MCF 10A (cell line): ENCODE measurements around the gene LEMD1. TPM values are rescaled to one million over a fixed set of nuclear protein-coding genes. Genes with fewer than 3 reads are reported as not detected.
A peak's percentile ranks its signal among the peaks of the same experiment; 100 is the strongest.
"Not testable (repeated sequence)": the region's sequence is repeated elsewhere in the genome, so short reads cannot be mapped to it uniquely, and the experiment has no call there.

Source experiments
- BruUV-seq: library from RNA; stranded (reverse); fragments of 400-500 nt; replicated peaks from 2 replicates; lab custom pipeline; 2021; lab: Mats Ljungman, UMichigan
- CTCF ChIA-PET: fragments of 300-600 bp; sonication (Branson Sonifier 250); formaldehyde crosslinking; extraction: SDS; loops from one replicate; lab custom pipeline; 2021; ENCODE audit warnings: antibody characterized with exemption, inconsistent platforms; lab: Yijun Ruan, JAX
- POLR2A ChIA-PET: fragments of 300-600, 350-650 bp; sonication (Branson Sonifier 250); formaldehyde crosslinking; extraction: SDS; loops from one replicate; lab custom pipeline; 2020; ENCODE audit warnings: antibody characterized with exemption, inconsistent platforms; lab: Yijun Ruan, JAX
- DNase-seq: peaks from one replicate; pipeline ENCODE4 v3.0.0-alpha.2; 2018; ENCODE audit not compliant: unreplicated experiment
- H3K27ac Mint-ChIP-seq: one replicate; pipeline ENCODE4 v1.8.0; 2022; ENCODE audit warnings: mild to moderate bottlenecking, low read depth, mixed read lengths; ENCODE audit not compliant: unreplicated experiment
- H3K27me3 Mint-ChIP-seq: one replicate; pipeline ENCODE4 v1.8.0; 2022; ENCODE audit warnings: mixed read lengths; ENCODE audit not compliant: insufficient read depth, unreplicated experiment
- H3K36me3 Mint-ChIP-seq: one replicate; pipeline ENCODE4 v1.8.0; 2022; ENCODE audit warnings: mild to moderate bottlenecking, moderate library complexity, mixed read lengths; ENCODE audit not compliant: insufficient read depth, unreplicated experiment
- H3K4me1 Mint-ChIP-seq: one replicate; pipeline ENCODE4 v1.8.0; 2022; ENCODE audit warnings: mixed read lengths; ENCODE audit not compliant: insufficient read depth, unreplicated experiment
- H3K4me3 Mint-ChIP-seq: one replicate; pipeline ENCODE4 v1.8.0; 2022; ENCODE audit warnings: mild to moderate bottlenecking, moderate library complexity, mixed read lengths; ENCODE audit not compliant: unreplicated experiment
- H3K9me3 Mint-ChIP-seq: one replicate; pipeline ENCODE4 v1.8.0; 2022; ENCODE audit warnings: mixed read lengths; ENCODE audit not compliant: unreplicated experiment
- intact Hi-C: fragments of 100-400 bp; cut with micrococcal nuclease; formaldehyde crosslinking; loops from 2 replicates; pipeline ENCODE4 v1.14.1; 2022
- total RNA-seq: library from RNA; stranded (reverse); gene quantifications from 2 replicates; pipeline ENCODE4 v1.2.3, GENCODE V29; 2022
- TF ChIP-seq, protein P1 (sequence below): fragments of 200-600 bp; IDR thresholded peaks from one replicate; pipeline ENCODE4 v1.8.0; 2022; ENCODE audit warnings: antibody characterized with exemption, mild to moderate bottlenecking; ENCODE audit not compliant: unreplicated experiment

LEMD1 gene
- total RNA-seq, 1 experiment from 2014 or later, result 1.4 TPM

DNA sequence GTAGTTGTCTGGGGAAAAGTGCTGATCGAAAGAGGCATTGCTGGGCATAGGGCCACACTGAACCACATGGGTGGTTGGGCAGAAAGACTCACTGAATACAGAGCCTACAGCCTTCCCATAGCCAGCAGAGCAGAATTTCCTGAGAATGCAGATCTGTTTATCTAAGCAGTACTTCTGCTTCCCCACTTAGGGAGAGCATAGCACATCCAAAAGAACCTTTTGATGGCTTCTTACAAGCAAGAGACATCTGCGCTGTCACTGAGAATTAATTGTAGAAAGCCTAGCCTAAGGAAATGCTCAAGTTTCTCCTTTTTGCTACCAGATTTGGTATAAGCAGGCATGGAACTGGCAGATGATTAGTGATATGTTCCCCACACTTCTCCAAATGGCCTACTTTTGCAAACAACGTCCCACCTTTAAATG is 52.1 kb downstream of the LEMD1 start:
- Mint-ChIP-seq H3K4me1 (peaks cover 23% of the 10 kb centered on the region), H3K4me3 (no peak overlapping the region), H3K9me3 (no peaks in the 10 kb centered on the region), H3K27me3 (no peaks in the 10 kb centered on the region), H3K36me3 (no peaks in the 10 kb centered on the region), H3K27ac (no peak overlapping the region)
- BruUV-seq, result no TSS peak
- CTCF ChIA-PET, result interaction anchor here (0.6 to 24.9 kb wide), 5 partner anchors 17 to 116 kb away, joined by 3 to 241 read pairs (median 9); partner anchors contain the start of gene KLHDC8A
- POLR2A ChIA-PET, result no interaction called here
- intact Hi-C loops, result no loop called here
- TF ChIP-seq, protein P1, sequence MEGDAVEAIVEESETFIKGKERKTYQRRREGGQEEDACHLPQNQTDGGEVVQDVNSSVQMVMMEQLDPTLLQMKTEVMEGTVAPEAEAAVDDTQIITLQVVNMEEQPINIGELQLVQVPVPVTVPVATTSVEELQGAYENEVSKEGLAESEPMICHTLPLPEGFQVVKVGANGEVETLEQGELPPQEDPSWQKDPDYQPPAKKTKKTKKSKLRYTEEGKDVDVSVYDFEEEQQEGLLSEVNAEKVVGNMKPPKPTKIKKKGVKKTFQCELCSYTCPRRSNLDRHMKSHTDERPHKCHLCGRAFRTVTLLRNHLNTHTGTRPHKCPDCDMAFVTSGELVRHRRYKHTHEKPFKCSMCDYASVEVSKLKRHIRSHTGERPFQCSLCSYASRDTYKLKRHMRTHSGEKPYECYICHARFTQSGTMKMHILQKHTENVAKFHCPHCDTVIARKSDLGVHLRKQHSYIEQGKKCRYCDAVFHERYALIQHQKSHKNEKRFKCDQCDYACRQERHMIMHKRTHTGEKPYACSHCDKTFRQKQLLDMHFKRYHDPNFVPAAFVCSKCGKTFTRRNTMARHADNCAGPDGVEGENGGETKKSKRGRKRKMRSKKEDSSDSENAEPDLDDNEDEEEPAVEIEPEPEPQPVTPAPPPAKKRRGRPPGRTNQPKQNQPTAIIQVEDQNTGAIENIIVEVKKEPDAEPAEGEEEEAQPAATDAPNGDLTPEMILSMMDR, result no peak
- no peak for DNase-seq

- no peak overlapping the region for H3K27ac Mint-ChIP-seq
- H3K27me3 Mint-ChIP-seq, result no peaks in the 10 kb centered on the region
- CTCF ChIA-PET, result interaction anchor here (0.8 to 24.9 kb wide), 7 partner anchors 9 to 156 kb away, joined by 3 to 241 read pairs (median 7); partner anchors contain the start of gene KLHDC8A
- BruUV-seq, result no TSS peak
- peaks cover 10% of the 10 kb centered on the region for H3K4me1 Mint-ChIP-seq
- POLR2A ChIA-PET, result interaction anchor here (0.6 to 1.1 kb wide), 3 partner anchors 10 to 146 kb away, joined by 3 to 4 read pairs (median 4); no protein-coding TSS in a partner anchor
- H3K4me3 Mint-ChIP-seq, result no peak overlapping the region
- TF ChIP-seq, protein P1, result no peak
- intact Hi-C loops, result no loop called here
- no peak for DNase-seq
- H3K36me3 Mint-ChIP-seq, result no peaks in the 10 kb centered on the region
- H3K9me3 Mint-ChIP-seq, result no peaks in the 10 kb centered on the region
These were observed 53.4 kb downstream of the LEMD1 start for GRCh38 chr1:205368478-205368877.

- no peaks in the 10 kb centered on the region for H3K9me3 Mint-ChIP-seq
- H3K4me1 Mint-ChIP-seq, result peaks cover 7% of the 10 kb centered on the region
- no peak overlapping the region for H3K4me3 Mint-ChIP-seq
- peak; percentile 48 for DNase-seq
- intact Hi-C loops, result no loop called here
- CTCF ChIA-PET, result interaction anchor here (0.8 to 16.6 kb wide), 7 partner anchors 10 to 121 kb away, joined by 3 to 241 read pairs (median 5); partner anchors contain the start of gene KLHDC8A
- H3K27me3 Mint-ChIP-seq, result peaks cover 19% of the 10 kb centered on the region
- no peak overlapping the region for H3K27ac Mint-ChIP-seq
- POLR2A ChIA-PET, result interaction anchor here (0.6 to 1.7 kb wide), 2 partner anchors 11 to 17 kb away, joined by 4 to 6 read pairs; no protein-coding TSS in a partner anchor
- no peaks in the 10 kb centered on the region for H3K36me3 Mint-ChIP-seq
- BruUV-seq, result no TSS peak
- TF ChIP-seq, protein P1, result no peak
These were observed 55.9 kb downstream of the LEMD1 start for GRCh38 chr1:205365945-205366463.

DNA sequence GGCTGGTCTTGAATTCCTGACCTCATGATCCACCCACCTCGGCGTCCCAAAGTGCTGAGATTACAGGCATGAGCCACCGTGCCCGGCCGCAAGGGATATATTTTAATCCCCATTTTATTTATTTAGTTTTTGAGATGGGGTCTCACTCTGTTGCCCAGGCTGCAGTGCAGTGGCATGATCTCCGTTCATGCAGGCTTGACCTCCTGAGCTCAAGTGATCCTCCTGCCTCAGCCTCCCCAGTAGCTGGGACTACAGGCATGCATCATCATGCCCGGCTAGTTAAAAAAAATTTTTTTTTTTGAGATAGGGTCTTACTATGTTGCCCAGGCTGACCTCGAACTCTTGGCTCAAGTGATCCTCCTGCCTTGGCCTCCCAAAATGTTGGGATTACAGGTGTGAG is 56.8 kb downstream of the LEMD1 start:
- POLR2A ChIA-PET, result interaction anchor here (0.7 to 1.7 kb wide), 4 partner anchors 9 to 18 kb away, joined by 3 to 6 read pairs (median 4); no protein-coding TSS in a partner anchor
- peaks cover 28% of the 10 kb centered on the region for H3K27me3 Mint-ChIP-seq

More for the DNA sequence above, 56.8 kb downstream of the LEMD1 start:
- H3K36me3 Mint-ChIP-seq, H3K4me1 Mint-ChIP-seq, DNase-seq, intact Hi-C loops, BruUV-seq, H3K27ac Mint-ChIP-seq, H3K9me3 Mint-ChIP-seq, H3K4me3 Mint-ChIP-seq: not testable (repeated sequence)
- CTCF ChIA-PET, result interaction anchor here (0.9 to 16.6 kb wide), 4 partner anchors 12 to 121 kb away, joined by 4 to 241 read pairs (median 5); partner anchors contain the start of gene KLHDC8A
